Natural killer cell (primary cell): ENCODE data around the gene IQSEC2. TPM values are rescaled to one million over a fixed set of nuclear protein-coding genes. Genes with fewer than 3 reads are reported as not detected.

Source experiments
- ATAC-seq, 3 donors: fragments of 150-1000 bp in 2 of 3; fragments of 200-7000 bp in 1 of 3; cut with Tn5 transposase; 1 replicate in 1 of 3; 2 replicates in 2 of 3; pipeline ENCODE4 v1.10.0; 2021; ENCODE audit warnings: mild to moderate bottlenecking in 2 of 3, moderate library complexity in 2 of 3
- DNase-seq, 2 donors: peaks; one replicate each; pipeline versions ENCODE4 v3.0.0 to v3.0.0-alpha.2; 2013 to 2021; ENCODE audit warnings: mixed read lengths in 1 of 2
- H3K27ac ChIP-seq: one replicate; pipeline ENCODE4 v1.5.1; 2013; ENCODE audit warnings: mild to moderate bottlenecking, low read length
- H3K27me3 ChIP-seq: one replicate; pipeline ENCODE4 v1.6.1; 2013; ENCODE audit warnings: low read length; ENCODE audit not compliant: control insufficient read depth, insufficient read depth
- H3K36me3 ChIP-seq: one replicate; pipeline ENCODE4 v1.6.1; 2013; ENCODE audit warnings: low read length; ENCODE audit not compliant: control insufficient read depth, insufficient read depth
- H3K4me1 ChIP-seq: one replicate; pipeline ENCODE4 v1.6.1; 2013; ENCODE audit warnings: low read length; ENCODE audit not compliant: control insufficient read depth, insufficient read depth
- H3K4me3 ChIP-seq: one replicate; pipeline ENCODE4 v1.5.1; 2013; ENCODE audit warnings: low read length
- H3K9me3 ChIP-seq: one replicate; pipeline ENCODE4 v1.6.1; 2013; ENCODE audit warnings: low read length; ENCODE audit not compliant: control insufficient read depth, insufficient read depth
- H3K27ac Mint-ChIP-seq, 2 donors: one replicate each; pipeline ENCODE4 v1.8.0; 2022; ENCODE audit warnings: mild to moderate bottlenecking in 2 of 2, mixed read lengths in 2 of 2, moderate library complexity in 1 of 2
- H3K27me3 Mint-ChIP-seq, 2 donors: one replicate each; pipeline ENCODE4 v1.8.0; 2022; ENCODE audit warnings: low read depth in 2 of 2, mixed read lengths in 2 of 2
- H3K36me3 Mint-ChIP-seq: one replicate; pipeline ENCODE4 v1.8.0; 2022; ENCODE audit warnings: mixed read lengths
- H3K4me1 Mint-ChIP-seq, 2 donors: one replicate each; pipeline ENCODE4 v1.8.0; 2022; ENCODE audit warnings: mixed read lengths in 2 of 2
- H3K4me3 Mint-ChIP-seq: one replicate; pipeline ENCODE4 v1.8.0; 2022; ENCODE audit warnings: mild to moderate bottlenecking, moderate library complexity, mixed read lengths
- H3K9me3 Mint-ChIP-seq, 2 donors: one replicate each; pipeline ENCODE4 v1.8.0; 2022; ENCODE audit warnings: mixed read lengths in 2 of 2
- CTCF ChIP-seq: fragments of 200-600 bp; IDR thresholded peaks from one replicate; pipeline ENCODE4 v1.8.0; 2022; ENCODE audit warnings: antibody characterized with exemption
- WGBS: methylation state at CpG from one replicate; pipeline ENCODE4 v1.1.7; 2013; ENCODE audit warnings: missing lambda C conversion rate; ENCODE audit not compliant: insufficient coverage; 5-methylcytosine and 5-hydroxymethylcytosine counted together
- intact Hi-C: fragments of 100-400 bp; cut with micrococcal nuclease; formaldehyde crosslinking; loops from one replicate; pipeline ENCODE4 v1.14.2; 2022
- total RNA-seq, 4 donors: library from RNA; stranded (reverse); fragments of 120-200 nt in 1 of 4; gene quantifications; one replicate each; pipeline versions ENCODE4 v1.2.3 to v1.2.4, GENCODE V29; 2013 to 2022

Gene IQSEC2
- total RNA-seq, 3 donors from 2014 or later (not counting 1 experiment from before 2014, with no cell fraction given): 3.5 to 3.9 (median 3.7) TPM

GRCh38 chrX:53262189-53262917 is 19.0 kb downstream of the IQSEC2 start:
- H3K4me1 Mint-ChIP-seq: peaks cover 23 to 37% of the 10 kb centered on the region in 2 donors
- no peaks in the 10 kb centered on the region for H3K9me3 Mint-ChIP-seq
- Histone ChIP-seq H3K9me3 (no peaks in the 10 kb centered on the region), H3K27ac (no peak overlapping the region), H3K4me1 (peaks cover 29% of the 10 kb centered on the region), H3K36me3 (no peaks in the 10 kb centered on the region), H3K27me3 (no peaks in the 10 kb centered on the region), H3K4me3 (no peak overlapping the region)
- peaks cover 16 to 32% of the 10 kb centered on the region in 2 donors for H3K27me3 Mint-ChIP-seq
- no peak overlapping the region for H3K27ac Mint-ChIP-seq
- no peak for TF ChIP-seq CTCF
- DNase-seq: no peak
- WGBS: 84% methylated on average over 6 of the region's 7 CpGs
- H3K36me3 Mint-ChIP-seq: no peaks in the 10 kb centered on the region
- no peak for ATAC-seq
- H3K4me3 Mint-ChIP-seq: no peak overlapping the region
- intact Hi-C loops: no loop called here

GRCh38 chrX:53261355-53261972 is 19.9 kb downstream of the IQSEC2 start:
- Histone ChIP-seq H3K27me3 (no peaks in the 10 kb centered on the region), H3K4me1 (peaks cover 29% of the 10 kb centered on the region), H3K36me3 (no peaks in the 10 kb centered on the region), H3K27ac (no peak overlapping the region), H3K9me3 (no peaks in the 10 kb centered on the region), H3K4me3 (no peak overlapping the region)
- H3K9me3 Mint-ChIP-seq: no peaks in the 10 kb centered on the region
- peak overlapping the region in 1 of 2 donors; percentile 47 for H3K27ac Mint-ChIP-seq
- TF ChIP-seq CTCF: no peak
- peaks cover 23 to 37% of the 10 kb centered on the region in 2 donors for H3K4me1 Mint-ChIP-seq
- peaks cover 16 to 32% of the 10 kb centered on the region in 2 donors for H3K27me3 Mint-ChIP-seq
- H3K36me3 Mint-ChIP-seq: no peaks in the 10 kb centered on the region
- 17% methylated on average over 1 of the region's 7 CpGs for WGBS
- peak in 1 of 3 donors; percentile 45 for ATAC-seq
- intact Hi-C loops: no loop called here
- no peak overlapping the region for H3K4me3 Mint-ChIP-seq
- DNase-seq: peak in 1 of 2 donors; percentile 30

- Histone ChIP-seq H3K27me3 (no peaks in the 10 kb centered on the region), H3K9me3 (no peaks in the 10 kb centered on the region), H3K36me3 (no peaks in the 10 kb centered on the region), H3K4me1 (peaks cover 29% of the 10 kb centered on the region), H3K4me3 (no peak overlapping the region), H3K27ac (no peak overlapping the region)
- no peak for TF ChIP-seq CTCF
- H3K4me1 Mint-ChIP-seq: peaks cover 23 to 37% of the 10 kb centered on the region in 2 donors
- no peak overlapping the region for H3K27ac Mint-ChIP-seq
- H3K4me3 Mint-ChIP-seq: no peak overlapping the region
- no peaks in the 10 kb centered on the region for H3K36me3 Mint-ChIP-seq
- H3K9me3 Mint-ChIP-seq: no peaks in the 10 kb centered on the region
- 92% methylated on average over 4 of the region's 7 CpGs for WGBS
- DNase-seq: no peak
- H3K27me3 Mint-ChIP-seq: peaks cover 12 to 27% of the 10 kb centered on the region in 2 donors
- intact Hi-C loops: no loop called here
- no peak for ATAC-seq
Measured at GRCh38 chrX:53260836-53261235, 20.5 kb downstream of the IQSEC2 start.
